ENCODE data around the gene GLT6D1.

GLT6D1 gene

DNA sequence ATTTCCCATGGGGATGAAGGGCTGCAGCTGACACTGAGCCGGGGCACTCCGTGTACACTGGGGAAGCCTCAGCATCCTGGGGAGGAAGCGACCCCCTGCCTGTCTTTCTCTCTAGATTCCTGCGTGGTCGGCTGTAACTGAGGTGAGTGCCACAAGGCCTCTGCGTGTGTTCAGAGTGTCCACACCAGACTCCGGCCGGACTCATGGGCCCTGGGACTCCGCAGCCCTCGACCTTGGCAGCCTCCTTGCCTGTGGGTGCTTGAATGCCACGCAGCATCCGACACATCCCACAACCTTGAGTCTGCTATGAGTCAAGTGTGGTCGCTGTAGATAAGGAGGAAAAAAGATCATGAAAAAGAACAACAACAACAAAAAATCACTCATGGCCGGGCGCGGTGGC, 54.4 kb downstream of the GLT6D1 start:
- DNase-seq (ENCODE audit: low read depth in 2 of 2), result no peak

DNA sequence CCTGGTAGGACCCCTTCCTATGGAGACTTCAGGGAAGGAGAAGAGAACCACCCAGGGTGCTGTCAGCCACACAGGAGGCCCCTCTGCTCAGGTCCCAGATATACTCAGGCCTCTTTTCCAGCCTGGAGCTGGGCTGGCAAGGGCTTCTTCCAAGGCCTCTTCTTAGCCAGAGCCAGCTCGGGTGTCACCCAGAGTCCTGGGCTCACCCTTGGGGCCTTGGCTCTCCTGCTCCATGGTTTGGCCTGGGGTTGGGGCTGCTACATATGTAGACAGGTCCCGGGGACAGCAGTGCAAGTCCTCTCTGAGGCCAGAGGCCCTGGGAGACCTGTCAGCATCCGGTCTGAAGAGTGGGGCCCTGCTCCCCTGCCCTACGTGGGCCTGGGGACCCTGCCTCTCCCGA, 55.0 kb downstream of the GLT6D1 start:
- DNase-seq (ENCODE audit: low read depth in 2 of 2), result no peak

DNA sequence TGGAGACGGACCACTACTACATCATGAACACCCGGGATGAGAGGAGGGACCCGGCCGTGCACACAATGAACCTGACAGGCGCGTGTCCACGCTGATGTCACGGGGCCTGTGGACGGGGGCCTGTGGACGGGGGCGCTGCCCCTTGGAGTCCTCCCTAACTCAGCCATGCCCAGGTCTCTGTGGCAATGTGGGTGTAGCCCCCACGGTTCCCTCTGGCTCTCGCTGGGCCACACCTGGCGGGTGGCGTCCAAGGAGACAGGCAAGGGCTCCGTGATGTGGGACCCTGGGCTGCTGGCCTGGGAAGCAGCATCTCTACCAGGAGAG, 55.7 kb downstream of the GLT6D1 start:
- no peak for DNase-seq (ENCODE audit: low read depth in 2 of 2)

DNA sequence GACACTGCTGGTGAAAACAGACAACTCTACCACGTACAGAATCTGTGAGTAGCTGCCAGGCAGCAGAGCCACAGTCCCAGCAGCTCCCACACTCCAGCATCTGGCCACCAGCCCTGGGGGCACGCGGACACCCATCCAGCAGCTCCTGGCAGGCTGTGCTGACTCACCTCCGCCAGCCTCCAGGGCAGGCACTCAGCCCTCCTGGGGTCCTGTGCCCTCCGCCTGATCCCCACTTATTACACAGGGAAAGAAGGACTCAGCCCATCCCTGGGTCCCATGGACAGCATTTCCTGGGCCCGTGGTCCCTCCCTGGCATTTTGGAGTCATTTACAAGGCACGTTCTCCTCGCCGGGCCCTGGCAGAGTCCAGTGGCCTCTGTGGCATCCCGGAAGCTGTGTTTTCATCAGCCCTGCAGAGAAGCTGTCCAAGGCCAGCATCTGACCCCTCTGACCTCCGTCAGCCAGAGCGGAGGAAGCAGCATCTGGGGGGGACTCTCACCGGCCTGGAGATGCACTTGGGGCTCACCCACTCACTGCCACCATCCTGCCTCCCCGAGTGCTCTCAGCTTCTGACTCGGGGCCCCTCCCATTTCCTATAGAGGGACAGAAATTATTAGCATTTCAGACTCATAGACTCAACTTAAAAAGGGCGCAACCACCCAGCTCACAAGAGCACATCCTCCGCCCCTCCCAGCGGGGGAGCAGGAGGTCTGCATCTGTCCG, 56.2 kb downstream of the GLT6D1 start:
- DNase-seq (ENCODE audit: low read depth in 2 of 2), result no peak

DNA sequence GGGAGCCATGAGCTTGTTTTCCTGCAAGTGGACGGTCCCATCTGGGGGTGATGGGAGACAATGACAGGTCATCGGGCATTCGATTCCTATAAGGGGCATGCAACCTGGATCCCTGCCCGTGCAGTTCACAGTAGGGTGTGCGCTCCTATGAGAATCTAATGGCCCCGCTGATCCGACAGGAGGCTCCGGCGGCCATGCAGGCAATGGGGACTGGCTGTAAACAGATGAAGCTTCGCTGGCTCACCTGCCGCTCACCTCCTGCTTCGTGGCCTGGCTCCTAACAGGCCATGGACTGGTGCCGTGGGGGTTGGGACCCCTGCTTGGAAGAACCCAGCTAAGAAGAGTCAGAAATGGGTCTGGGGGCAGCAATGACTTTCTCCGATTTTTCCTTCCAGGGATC, 56.8 kb downstream of the GLT6D1 start:
- DNase-seq (ENCODE audit: low read depth in 2 of 2), result no peak

DNA sequence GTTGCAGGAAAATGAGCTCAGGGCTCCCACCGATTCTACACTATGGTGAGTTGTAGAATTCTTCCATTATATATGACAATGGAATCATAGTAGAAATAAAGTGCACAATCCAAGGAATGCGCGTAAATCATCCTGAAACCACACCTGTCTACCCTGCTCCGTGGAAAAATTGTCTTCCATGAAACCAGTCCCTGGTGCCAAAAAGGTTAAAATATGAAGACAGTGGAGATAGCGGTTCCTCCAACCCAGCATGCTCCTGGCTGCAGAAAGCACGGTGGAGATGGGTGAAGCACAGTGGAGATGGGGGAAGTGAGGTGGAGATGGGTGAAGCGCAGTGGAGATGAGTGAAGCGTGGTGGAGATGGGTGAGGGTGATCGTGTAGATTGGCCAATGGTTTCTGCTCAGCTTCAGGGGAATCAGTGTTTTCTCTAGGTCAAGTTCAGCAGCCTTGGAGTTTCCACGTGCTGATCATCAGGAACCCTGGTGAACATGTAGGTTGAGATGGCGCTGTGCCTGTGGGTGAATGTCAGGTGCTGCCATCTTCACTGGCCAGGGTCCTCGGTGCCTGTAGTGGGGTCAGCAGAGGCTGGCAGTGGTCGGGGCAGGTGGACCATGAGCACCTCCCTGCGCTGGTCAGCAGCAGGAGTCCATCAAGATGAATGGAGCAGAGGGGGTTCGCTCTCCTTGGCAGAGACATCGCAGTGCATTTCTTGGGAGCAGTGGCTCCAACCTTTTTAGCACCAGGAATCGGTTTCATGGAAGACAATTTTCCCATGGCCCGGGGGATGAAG, 57.5 kb downstream of the GLT6D1 start:
- no peak for DNase-seq (ENCODE audit: low read depth in 2 of 2)

DNA sequence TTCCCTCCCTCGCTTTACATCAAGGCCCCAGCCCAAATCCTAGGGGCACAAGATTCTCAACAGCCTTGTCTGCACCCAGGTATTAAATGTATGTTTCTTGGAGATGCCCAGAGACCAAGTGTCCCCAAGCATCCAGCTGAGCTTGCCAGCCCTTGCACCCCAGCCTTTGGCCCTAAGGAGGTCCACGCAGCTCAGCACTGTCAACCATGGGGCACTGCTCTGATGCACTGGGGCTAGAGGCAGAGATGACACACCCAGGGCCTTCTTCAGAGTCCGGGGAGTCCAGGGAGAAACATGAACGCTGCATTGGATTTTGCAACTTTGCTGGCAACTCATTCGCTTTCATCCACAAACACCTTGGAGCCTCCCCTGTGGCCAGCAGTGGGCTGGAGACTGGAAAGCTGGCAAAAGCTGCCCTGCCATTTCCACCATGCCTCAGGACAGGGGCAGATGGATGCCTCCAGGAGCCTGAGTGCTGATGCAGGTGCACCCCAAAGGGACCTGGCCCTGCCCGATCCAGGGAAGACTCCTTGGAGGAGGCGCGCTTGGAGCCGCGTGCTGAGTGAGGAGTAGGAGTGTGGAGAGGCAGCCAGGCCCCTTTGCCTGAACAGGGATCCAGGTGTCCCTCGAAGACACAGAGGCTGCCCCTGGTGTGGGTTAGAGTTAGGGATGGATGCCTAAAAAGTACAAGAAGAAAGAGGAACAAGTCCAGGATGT, 58.5 kb downstream of the GLT6D1 start:
- no peak for DNase-seq (ENCODE audit: low read depth in 2 of 2)

DNA sequence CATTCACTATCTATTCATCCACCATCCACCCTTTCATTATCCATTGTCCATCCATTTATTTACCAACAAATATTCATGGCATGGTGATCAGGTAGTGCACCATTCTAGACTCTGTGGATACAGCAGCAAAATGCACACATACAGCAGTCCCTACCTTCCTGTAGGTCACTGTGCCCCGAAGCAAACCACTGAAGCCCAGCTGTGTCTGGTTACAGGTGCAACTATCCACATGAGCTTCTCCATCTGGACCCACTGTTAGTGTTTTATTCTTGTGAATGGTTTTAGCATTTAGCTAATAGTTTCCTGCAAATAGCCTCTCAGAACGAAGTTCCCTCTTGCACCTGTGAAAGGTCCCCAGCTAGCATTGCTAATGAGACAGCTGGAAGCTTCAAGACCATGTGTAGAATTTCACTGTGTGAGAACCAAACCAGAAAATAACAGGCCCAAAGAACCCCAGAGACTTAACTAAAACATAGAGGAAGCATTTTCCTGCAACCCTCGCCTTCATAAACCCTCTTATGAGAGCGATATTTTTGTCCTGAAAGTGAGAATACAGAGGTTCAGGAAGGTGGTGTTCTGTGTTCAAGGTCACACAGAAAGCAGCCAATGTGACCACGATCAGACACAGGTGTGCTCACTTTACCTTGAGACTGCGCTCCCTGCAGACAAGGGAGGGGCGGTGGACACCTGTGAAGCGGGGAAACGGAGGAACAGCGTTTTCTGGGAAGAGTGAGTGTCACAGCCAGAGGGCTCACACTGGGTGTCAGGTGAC, 59.3 kb downstream of the GLT6D1 start:
- no peak for DNase-seq (ENCODE audit: low read depth in 2 of 2)

DNA sequence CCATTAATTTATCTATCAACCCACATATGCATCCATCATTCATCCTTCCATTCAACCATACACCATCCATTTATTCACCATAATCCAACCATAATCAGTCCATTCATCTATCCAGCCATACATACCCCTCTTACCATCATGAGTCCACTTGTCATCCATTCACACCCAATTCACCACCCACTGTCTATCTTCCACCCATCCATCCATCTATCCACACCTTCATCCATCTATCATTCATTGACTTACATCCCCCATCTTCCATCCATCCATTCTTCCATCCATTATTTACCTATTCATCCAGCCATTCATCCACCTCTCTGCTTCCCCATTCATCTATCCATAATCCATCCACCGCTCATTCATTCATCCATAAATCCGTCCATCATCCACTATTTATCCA, 60.0 kb downstream of the GLT6D1 start:
- no peak for DNase-seq (ENCODE audit: low read depth in 2 of 2)

DNA sequence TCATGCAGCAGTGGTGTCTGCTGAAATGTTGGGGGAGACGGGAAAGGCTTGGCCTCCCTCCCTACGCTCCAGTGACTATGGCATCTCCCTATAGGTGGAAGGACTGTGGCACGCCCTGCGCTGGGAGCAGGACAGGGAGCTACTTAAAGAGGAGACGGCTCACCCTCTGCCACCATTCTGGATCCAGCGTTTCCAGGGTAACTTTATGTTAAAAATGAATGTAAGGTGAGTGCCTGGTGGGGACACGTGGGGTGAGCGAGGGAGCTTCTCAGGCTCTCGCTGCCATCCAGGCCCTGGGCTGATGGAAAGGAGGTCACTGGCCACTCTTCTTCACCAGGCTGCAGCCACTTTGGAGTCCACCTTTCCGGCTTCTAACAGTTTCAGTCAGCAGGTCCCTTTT, 62.1 kb downstream of the GLT6D1 start:
- no peak for DNase-seq (ENCODE audit: low read depth in 2 of 2)

DNA sequence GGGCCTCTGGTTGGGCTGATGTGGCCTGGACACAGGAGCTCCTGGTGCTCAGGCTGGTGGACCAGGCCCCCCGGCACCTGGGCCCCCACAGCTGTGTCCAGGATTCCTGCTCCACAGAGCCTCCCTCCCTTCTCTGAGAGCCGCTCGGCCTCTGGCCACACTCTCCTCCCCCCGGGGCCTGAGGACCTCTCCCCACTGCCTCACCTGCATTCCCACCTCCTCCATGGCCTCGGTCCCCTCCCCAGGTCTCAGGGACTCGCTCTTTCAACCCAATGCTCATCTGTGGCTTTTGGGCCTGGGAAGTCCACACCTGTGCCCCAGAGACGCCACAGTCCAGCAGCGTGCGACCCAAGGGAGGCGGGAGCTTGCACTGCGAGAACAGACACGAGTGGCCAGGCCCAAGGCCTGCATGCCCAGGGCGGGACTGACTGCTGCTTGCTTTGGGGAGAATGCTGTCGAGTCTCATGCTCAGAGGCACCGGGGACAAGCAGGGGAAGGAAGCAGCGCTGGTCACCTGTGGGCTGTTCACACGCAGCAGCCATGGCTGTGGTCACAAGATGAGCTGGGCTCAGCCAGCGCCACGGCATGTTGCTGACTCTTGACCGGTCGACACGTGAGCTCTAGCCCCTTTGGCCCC, 63.2 kb downstream of the GLT6D1 start:
- no peak for DNase-seq (ENCODE audit: low read depth in 2 of 2)

DNA sequence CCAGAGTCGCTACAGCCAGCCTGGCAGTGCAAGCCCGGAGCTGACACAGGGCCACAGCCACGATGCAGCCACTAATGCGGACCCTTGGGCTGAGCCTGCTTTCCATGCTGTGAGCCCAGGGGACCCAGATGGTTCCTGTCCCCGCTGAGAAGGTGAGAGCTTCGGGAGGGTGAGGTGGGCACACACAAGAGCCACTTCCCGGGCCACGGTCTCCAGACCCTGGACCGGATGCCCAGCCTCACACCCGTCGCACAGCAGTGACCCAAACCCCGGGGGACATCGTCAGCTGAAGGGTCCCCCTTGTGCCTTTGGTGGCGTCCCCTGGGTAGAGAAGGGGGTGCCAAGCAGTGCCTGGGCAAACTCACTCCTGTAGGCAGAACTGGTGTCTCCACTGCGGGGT, 64.4 kb downstream of the GLT6D1 start:
- DNase-seq (ENCODE audit: low read depth in 2 of 2), result no peak

DNA sequence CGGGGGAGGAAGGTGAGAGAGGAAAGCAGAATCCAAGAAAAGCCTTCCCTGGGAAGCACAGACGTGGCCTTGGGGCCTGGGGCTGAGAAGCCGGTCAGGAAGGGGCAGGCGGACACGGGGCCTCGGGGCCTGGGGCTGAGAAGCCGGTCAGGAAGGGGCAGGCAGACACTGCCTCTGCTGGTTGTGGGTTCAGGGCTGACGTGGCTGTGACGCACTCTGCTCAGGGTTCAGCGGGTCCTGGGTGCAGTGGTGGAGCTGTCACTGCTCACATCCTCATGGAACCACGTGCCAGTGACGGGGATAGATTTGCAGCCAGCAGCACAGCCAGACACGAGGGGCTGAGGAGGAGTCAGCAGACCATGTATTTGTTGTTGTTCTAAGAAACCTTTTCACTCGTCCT, 65.0 kb downstream of the GLT6D1 start:
- DNase-seq (ENCODE audit: low read depth in 2 of 2), result no peak
